Measurements from ENCODE around the gene CLCN3.

DNA sequence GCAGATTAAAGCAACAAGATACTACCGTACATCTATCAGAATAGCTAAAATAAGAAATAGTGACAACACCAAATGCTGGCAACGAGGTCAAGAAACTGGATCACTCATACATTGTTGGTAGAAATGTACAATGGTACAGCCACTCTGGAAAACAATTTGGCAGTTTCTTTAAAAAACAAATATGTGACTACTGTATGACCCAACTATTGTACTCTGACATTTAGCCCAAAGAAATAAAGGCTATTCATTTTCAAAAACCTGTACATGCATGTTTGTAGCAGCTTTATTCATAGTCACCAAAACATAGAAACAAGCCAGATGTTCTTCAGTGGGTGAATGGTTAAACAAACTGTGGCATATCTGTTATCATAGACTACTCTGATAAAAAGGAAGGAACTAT, 8.2 kb downstream of the CLCN3 start:
- TF ChIP-seq POLR2A (IDR thresholded peaks at IDR 0.05; ENCODE audit: low read depth, low read length) (no peak), POLR2AphosphoS5 (IDR thresholded peaks at IDR 0.05; ENCODE audit: low read depth, low read length) (no peak), TAF1 (IDR thresholded peaks at IDR 0.05; ENCODE audit: low read depth, low read length) (no peak), POU2F2 (IDR thresholded peaks at IDR 0.05; ENCODE audit: low read depth, low read length) (no peak)

Measured in GM12891 (cell line).